ENCODE data around the gene CAT.

- TF ChIP-seq EZH2 (IDR thresholded peaks at IDR 0.05; ENCODE audit: insufficient read depth, poor library complexity, severe bottlenecking) (no peak), EZH2phosphoT487 (IDR thresholded peaks at IDR 0.05; ENCODE audit: insufficient read depth, low read depth) (no peak)
Observed at GRCh38 chr11:34407121-34407813, 31.5 kb upstream of the CAT start.

Measured in GM23248 (cell line).